K562 (cell line): ENCODE data around the gene OBSCN. TPM values are rescaled to one million over a fixed set of nuclear protein-coding genes. Genes with fewer than 3 reads are reported as not detected.

Experiments used
- ATAC-seq: fragments of 200-7000 bp; cut with Tn5 transposase; 3 replicates; pipeline ENCODE4 v1.9.1; 2020; ENCODE audit warnings: moderate library complexity
- BruUV-seq: library from RNA; stranded (reverse); fragments of 400-500 nt; replicated peaks from 2 replicates; lab custom pipeline; 2021; lab: Mats Ljungman, UMichigan
- CTCF ChIA-PET: fragments of 300-600 bp; formaldehyde crosslinking; extraction: SDS; loops from one replicate; lab custom pipeline; 2021; ENCODE audit warnings: low intra/inter-chr PET ratio; lab: Yijun Ruan, JAX
- POLR2A ChIA-PET: fragments of 300-600, 350-650 bp; sonication (Branson Sonifier 250); formaldehyde crosslinking; extraction: SDS; loops from one replicate; lab custom pipeline; 2021; ENCODE audit warnings: antibody characterized with exemption, inconsistent platforms; lab: Yijun Ruan, JAX
- DNase-seq, 4 experiments: peaks; one replicate each; pipeline versions ENCODE4 v3.0.0 to v3.0.0-alpha.2; 2011 to 2018; ENCODE audit warnings: low spot score in 3 of 4, mixed read lengths in 3 of 4; ENCODE audit errors: extremely low read depth in 1 of 4
- FAIRE-seq: peaks from 2 replicates; lab custom pipeline; 2011; peaks lifted over from hg19 to GRCh38; lab: Jason Lieb, UNC
- H2AFZ ChIP-seq: 2 replicates; pipeline ENCODE4 v1.6.0; 2011; ENCODE audit warnings: low read depth, low read length, control low read depth, inconsistent platforms
- H3K27ac ChIP-seq: fragments of 200-600 bp; 3 replicates; pipeline ENCODE4 v1.8.0; 2011; ENCODE audit warnings: low read depth, mild to moderate bottlenecking, control low read depth, inconsistent platforms, low read length, moderate library complexity, mixed read lengths; ENCODE audit errors: extremely low read depth
- H3K27me3 ChIP-seq, 2 experiments: fragments of 300-600 bp in 1 of 2; 2 replicates in 1 of 2; 3 replicates in 1 of 2; pipeline versions ENCODE4 v1.6.0 to v1.8.0; 2011; ENCODE audit warnings: inconsistent platforms in 2 of 2, low read length in 2 of 2, mild to moderate bottlenecking in 1 of 2, mixed read lengths in 1 of 2, moderate library complexity in 1 of 2; ENCODE audit not compliant: control insufficient read depth in 2 of 2, insufficient read depth in 2 of 2
- H3K36me3 ChIP-seq: fragments of 300-600 bp; 3 replicates; pipeline ENCODE4 v1.8.0; 2011; ENCODE audit warnings: mild to moderate bottlenecking, low read length, inconsistent platforms; ENCODE audit not compliant: control insufficient read depth, insufficient read depth
- H3K4me1 ChIP-seq, 2 experiments: fragments of 200-600 bp in 1 of 2; replicated peaks in 1 of 2; 2 replicates in 1 of 2; 3 replicates in 1 of 2; pipeline versions ENCODE4 v1.5.1 to v1.8.0; 2011; ENCODE audit warnings: inconsistent platforms in 2 of 2, low read length in 2 of 2, mild to moderate bottlenecking in 1 of 2, mixed read lengths in 1 of 2, moderate library complexity in 1 of 2; ENCODE audit not compliant: control insufficient read depth in 2 of 2, insufficient read depth in 2 of 2
- H3K4me2 ChIP-seq: 2 replicates; pipeline ENCODE4 v1.6.1; 2011; ENCODE audit warnings: low read length, control low read depth, inconsistent platforms, mixed read lengths; ENCODE audit not compliant: insufficient read depth
- H3K4me3 ChIP-seq: fragments of 200-600 bp; sonication (generic), shearing (Covaris generic); 2 replicates; pipeline ENCODE4 v1.5.1; 2016; ENCODE audit warnings: control low read depth, inconsistent platforms
- H3K79me2 ChIP-seq: fragments of 200-600 bp; 3 replicates; pipeline ENCODE4 v1.8.0; 2011; ENCODE audit warnings: low read length, inconsistent platforms; ENCODE audit not compliant: control insufficient read depth, insufficient read depth
- H3K9ac ChIP-seq, 2 experiments: 2 replicates each; pipeline versions ENCODE4 v1.6.0 to v1.6.1; 2011; ENCODE audit warnings: low read depth in 2 of 2, low read length in 2 of 2, control low read depth in 1 of 2, inconsistent platforms in 1 of 2, mild to moderate bottlenecking in 1 of 2, mixed read lengths in 1 of 2; ENCODE audit not compliant: insufficient read depth in 1 of 2
- H3K9me1 ChIP-seq: one replicate; pipeline ENCODE4 v1.6.0; 2011; ENCODE audit warnings: inconsistent platforms, mild to moderate bottlenecking, low read length, moderate library complexity; ENCODE audit not compliant: control insufficient read depth, insufficient read depth
- H3K9me3 ChIP-seq: replicated peaks from 2 replicates; pipeline ENCODE4 v1.5.1; 2011; ENCODE audit warnings: low read depth, low read length, inconsistent platforms; ENCODE audit not compliant: control insufficient read depth, insufficient read depth
- H4K20me1 ChIP-seq: replicated peaks from 2 replicates; pipeline ENCODE4 v1.6.1; 2011; ENCODE audit warnings: low read length, inconsistent platforms, mixed read lengths; ENCODE audit not compliant: control insufficient read depth, insufficient read depth
- ADNP ChIP-seq: fragments of 200-800 bp; sonication (Bioruptor generic); IDR thresholded peaks from 2 replicates; pipeline ENCODE4 v1.6.1; 2016; ENCODE audit warnings: missing genetic modification characterization, missing compliant biosample characterization
- HNRNPH1 ChIP-seq: fragments of 200-400 bp; formaldehyde crosslinking; optimal IDR thresholded peaks from 2 replicates; pipeline ENCODE3; 2017; ENCODE audit warnings: low read depth, mild to moderate bottlenecking, low read length, moderate library complexity
- KHSRP ChIP-seq: fragments of 450-650 bp; IDR thresholded peaks from 2 replicates; pipeline ENCODE4 v1.6.1; 2017
- RB1 ChIP-seq: fragments of 450-650 bp; IDR thresholded peaks from 2 replicates; pipeline ENCODE4 v1.6.1; 2017; ENCODE audit warnings: low read depth, mild to moderate bottlenecking
- SMAD4 ChIP-seq: fragments of 250-450 bp; sonication (Bioruptor Pico); conservative IDR thresholded peaks from 2 replicates; pipeline ENCODE4 v1.8.0; 2021; ENCODE audit warnings: inconsistent platforms, mild to moderate bottlenecking, moderate library complexity
- SRSF3 ChIP-seq: fragments of 200-400 bp; formaldehyde crosslinking; IDR thresholded peaks from 2 replicates; pipeline ENCODE4 v1.6.1; 2016; ENCODE audit warnings: mild to moderate bottlenecking, low read length, moderate library complexity; ENCODE audit not compliant: insufficient read depth
- ZNF274 ChIP-seq: IDR thresholded peaks from 2 replicates; pipeline ENCODE4 v1.6.1; 2011; ENCODE audit warnings: low read depth, mild to moderate bottlenecking, low read length, moderate library complexity, borderline replicate concordance
- WGBS: fragments of 100-300 bp; shearing (Covaris generic); methylation state at CpG from one replicate; pipeline ENCODE4 v1.1.6; 2016; ENCODE audit warnings: low coverage, mixed read lengths; ENCODE audit not compliant: insufficient coverage; ENCODE audit errors: missing lambda C conversion rate; 5-methylcytosine and 5-hydroxymethylcytosine counted together
- in situ Hi-C: fragments of 300-500 bp; cut with MboI; formaldehyde crosslinking; loops from 4 replicates; pipeline ENCODE4 v1.15.0; 2018; ENCODE audit warnings: inconsistent platforms, mixed read lengths
- intact Hi-C: fragments of 100-400 bp; cut with micrococcal nuclease; formaldehyde crosslinking; loops from 2 replicates; pipeline ENCODE4 v1.14.2; 2022
- polyA plus RNA-seq, 8 experiments: library from polyadenylated mRNA; depleted of rRNA in 4 of 8; stranded (reverse) in 5 of 8; unstranded in 3 of 8; fragments of >200 nt; fragmentation: Nextera tagmentation in 2 of 8; fragmentation: Illumina TruSeq in 1 of 8; extraction: Ambion mirVana in 2 of 8; extraction: Trizol in 1 of 8; gene quantifications; 2 replicates each; pipeline versions ENCODE4 v1.2.1 to v1.2.3, GENCODE V29; 2011 to 2014; ENCODE audit warnings: inconsistent platforms in 1 of 8, missing spikeins in 1 of 8
- total RNA-seq, 7 experiments: library from RNA; depleted of rRNA in 6 of 7; stranded (reverse); fragments of >200 nt in 6 of 7; fragmentation: Illumina TruSeq in 2 of 7; extraction: Trizol in 2 of 7; gene quantifications; 2 replicates each; pipeline versions ENCODE4 v1.2.1 to v1.2.3, GENCODE V29; 2011 to 2021; ENCODE audit warnings: low replicate concordance in 1 of 7

OBSCN gene
- total and polyA plus RNA-seq, 9 of the 15 experiments (the other 6 are each of a cell fraction or from before 2014, with no cell fraction given), result 0.18 to 19.7 (median 3.6) TPM

DNA sequence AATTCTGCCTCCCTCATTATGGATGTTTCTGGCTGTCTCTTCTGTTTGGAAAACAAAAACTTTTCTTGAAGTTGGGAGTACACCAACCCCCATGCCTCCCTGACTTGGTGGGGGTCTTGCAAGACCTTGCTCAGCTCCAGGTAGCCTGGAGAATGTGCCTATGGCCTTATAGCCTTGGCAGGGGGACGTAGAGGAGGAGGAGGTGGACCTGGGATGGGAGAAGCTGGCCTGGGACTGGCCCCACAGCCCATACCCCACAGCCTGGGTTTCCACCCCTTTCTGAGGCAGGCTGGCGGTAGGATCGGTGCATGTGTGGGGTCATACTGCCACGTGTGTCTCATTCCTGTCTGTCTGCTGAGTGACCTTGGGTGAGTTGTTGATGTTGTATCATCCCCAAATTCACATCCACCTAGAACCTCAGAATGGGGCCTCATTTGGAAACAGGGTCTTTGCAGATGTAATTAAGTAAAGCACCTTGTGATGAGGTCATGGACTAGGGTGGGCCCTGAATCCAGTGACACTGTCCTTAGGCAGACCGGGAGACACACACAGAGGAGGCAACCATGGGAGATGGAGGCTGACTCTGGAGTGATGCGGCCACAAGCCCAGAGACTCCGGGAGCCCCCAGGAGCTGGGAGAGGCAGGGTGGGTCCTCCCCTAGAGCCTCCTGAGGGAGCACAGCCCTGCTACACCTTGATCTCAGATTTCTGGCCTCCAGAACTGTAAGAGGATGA, 18.5 kb downstream of the OBSCN start:
- ATAC-seq, result no peak
- H3K4me3 ChIP-seq, result no peak overlapping the region

More for the DNA sequence above, 18.5 kb downstream of the OBSCN start:
- WGBS, result 42% methylated on average over 7 of the region's 7 CpGs
- no peak overlapping the region; a peak in 1 of 4 replicates for H3K9ac ChIP-seq
- ChIA-PET POLR2A (interaction anchor here (0.6 to 2.2 kb wide), 4 partner anchors 9 to 841 kb away, joined by 3 to 13 read pairs (median 6); no protein-coding TSS in a partner anchor), CTCF (no interaction called here)
- H3K9me3 ChIP-seq, result no peaks in the 10 kb centered on the region
- H3K4me1 ChIP-seq, result peaks cover 4 to 5% of the 10 kb centered on the region in 2 experiments; a peak in 3 of 5 replicates
- BruUV-seq, result no TSS peak
- no peak for DNase-seq
- H3K36me3 ChIP-seq, result no peaks in the 10 kb centered on the region; the same call in 2 of the 3 replicates
- H2AFZ ChIP-seq, result no peak overlapping the region
- in situ Hi-C loops, result loop anchor here (10.0 kb wide), 1 partner anchor 288 kb away; no protein-coding TSS in a partner anchor
- H3K79me2 ChIP-seq, result no peaks in the 10 kb centered on the region
- H3K9me1 ChIP-seq, result no peaks in the 10 kb centered on the region
- H3K4me2 ChIP-seq, result no peak overlapping the region
- no peak for FAIRE-seq
- TF ChIP-seq ADNP, result no peak
- no peak for TF ChIP-seq HNRNPH1
- no peak for TF ChIP-seq RB1
- TF ChIP-seq ZNF274, result no peak
- TF ChIP-seq KHSRP, result no peak
- TF ChIP-seq SMAD4 (CRISPR knock-in tag), result no peak
- TF ChIP-seq SRSF3, result no peak
- no peak overlapping the region for H3K27ac ChIP-seq
- H3K27me3 ChIP-seq, result no peaks in the 10 kb centered on the region; a peak in 1 of 5 replicates
- intact Hi-C loops, result no loop called here
- H4K20me1 ChIP-seq, result no peaks in the 10 kb centered on the region
